ENCODE results near the gene RPL10.

DNA sequence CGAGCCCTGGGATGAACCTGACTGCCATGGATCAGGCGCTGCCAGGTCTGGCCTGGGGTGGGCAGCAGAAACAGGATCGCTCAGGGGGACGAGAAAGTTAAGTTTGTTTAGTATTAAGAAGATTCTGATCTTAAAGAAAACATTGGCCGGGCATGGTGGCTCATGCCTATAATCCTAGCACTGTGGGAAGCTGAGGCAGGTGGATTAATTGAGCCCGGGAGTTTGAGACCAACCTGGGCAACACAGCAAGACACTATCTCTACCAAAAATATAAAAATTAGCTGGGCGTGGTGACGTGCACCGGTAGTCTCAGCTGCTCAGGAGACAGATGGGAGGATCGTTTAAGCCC lies 23.0 kb upstream of the RPL10 start:
- TF ChIP-seq, protein P1, sequence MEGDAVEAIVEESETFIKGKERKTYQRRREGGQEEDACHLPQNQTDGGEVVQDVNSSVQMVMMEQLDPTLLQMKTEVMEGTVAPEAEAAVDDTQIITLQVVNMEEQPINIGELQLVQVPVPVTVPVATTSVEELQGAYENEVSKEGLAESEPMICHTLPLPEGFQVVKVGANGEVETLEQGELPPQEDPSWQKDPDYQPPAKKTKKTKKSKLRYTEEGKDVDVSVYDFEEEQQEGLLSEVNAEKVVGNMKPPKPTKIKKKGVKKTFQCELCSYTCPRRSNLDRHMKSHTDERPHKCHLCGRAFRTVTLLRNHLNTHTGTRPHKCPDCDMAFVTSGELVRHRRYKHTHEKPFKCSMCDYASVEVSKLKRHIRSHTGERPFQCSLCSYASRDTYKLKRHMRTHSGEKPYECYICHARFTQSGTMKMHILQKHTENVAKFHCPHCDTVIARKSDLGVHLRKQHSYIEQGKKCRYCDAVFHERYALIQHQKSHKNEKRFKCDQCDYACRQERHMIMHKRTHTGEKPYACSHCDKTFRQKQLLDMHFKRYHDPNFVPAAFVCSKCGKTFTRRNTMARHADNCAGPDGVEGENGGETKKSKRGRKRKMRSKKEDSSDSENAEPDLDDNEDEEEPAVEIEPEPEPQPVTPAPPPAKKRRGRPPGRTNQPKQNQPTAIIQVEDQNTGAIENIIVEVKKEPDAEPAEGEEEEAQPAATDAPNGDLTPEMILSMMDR (IDR thresholded peaks at IDR 0.05), result no peak
- TF ChIP-seq POLR2AphosphoS5 (IDR thresholded peaks at IDR 0.05; ENCODE audit: low read depth, low read length), result no peak
- TF ChIP-seq, protein P2, sequence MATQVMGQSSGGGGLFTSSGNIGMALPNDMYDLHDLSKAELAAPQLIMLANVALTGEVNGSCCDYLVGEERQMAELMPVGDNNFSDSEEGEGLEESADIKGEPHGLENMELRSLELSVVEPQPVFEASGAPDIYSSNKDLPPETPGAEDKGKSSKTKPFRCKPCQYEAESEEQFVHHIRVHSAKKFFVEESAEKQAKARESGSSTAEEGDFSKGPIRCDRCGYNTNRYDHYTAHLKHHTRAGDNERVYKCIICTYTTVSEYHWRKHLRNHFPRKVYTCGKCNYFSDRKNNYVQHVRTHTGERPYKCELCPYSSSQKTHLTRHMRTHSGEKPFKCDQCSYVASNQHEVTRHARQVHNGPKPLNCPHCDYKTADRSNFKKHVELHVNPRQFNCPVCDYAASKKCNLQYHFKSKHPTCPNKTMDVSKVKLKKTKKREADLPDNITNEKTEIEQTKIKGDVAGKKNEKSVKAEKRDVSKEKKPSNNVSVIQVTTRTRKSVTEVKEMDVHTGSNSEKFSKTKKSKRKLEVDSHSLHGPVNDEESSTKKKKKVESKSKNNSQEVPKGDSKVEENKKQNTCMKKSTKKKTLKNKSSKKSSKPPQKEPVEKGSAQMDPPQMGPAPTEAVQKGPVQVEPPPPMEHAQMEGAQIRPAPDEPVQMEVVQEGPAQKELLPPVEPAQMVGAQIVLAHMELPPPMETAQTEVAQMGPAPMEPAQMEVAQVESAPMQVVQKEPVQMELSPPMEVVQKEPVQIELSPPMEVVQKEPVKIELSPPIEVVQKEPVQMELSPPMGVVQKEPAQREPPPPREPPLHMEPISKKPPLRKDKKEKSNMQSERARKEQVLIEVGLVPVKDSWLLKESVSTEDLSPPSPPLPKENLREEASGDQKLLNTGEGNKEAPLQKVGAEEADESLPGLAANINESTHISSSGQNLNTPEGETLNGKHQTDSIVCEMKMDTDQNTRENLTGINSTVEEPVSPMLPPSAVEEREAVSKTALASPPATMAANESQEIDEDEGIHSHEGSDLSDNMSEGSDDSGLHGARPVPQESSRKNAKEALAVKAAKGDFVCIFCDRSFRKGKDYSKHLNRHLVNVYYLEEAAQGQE (IDR thresholded peaks at IDR 0.05; ENCODE audit: insufficient read depth in 1 of 2, low read depth in 2 of 2, low read length in 1 of 2), result no peak
- no peak for TF ChIP-seq SIN3A (IDR thresholded peaks at IDR 0.05; ENCODE audit: borderline replicate concordance, insufficient read depth, low read depth, low read length)
- TF ChIP-seq TCF7L2 (IDR thresholded peaks at IDR 0.05; ENCODE audit: low read depth, low read length), result no peak
